Activated CD8-positive, alpha-beta memory T cell treated with anti-CD3 and anti-CD28 coated beads for 24 hours (primary cell): Measurements from ENCODE around the gene RPP38.

Source experiments
- DNase-seq: peaks from one replicate; pipeline ENCODE4 v3.0.0-alpha.2; 2020

Gene RPP38

DNA sequence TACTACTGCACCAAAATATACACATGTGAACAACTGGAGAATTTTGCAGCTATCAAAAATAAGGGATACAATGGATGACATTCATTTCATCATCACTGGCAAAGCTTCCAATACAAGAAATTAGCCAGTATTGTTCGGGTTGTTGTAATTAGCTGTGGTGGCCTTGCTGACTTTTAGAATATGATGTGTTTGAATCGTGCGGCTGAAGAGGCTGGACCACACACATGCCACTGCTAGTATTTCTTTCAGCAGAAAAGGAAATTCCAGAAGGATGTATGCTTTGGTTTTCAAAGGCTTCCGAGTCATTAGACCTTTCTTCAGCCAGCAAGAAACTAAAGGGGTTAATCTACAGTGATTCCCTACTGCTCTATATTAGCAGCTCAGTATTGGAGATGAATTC lies 16.6 kb downstream of the RPP38 start:
- no peak for DNase-seq

DNA sequence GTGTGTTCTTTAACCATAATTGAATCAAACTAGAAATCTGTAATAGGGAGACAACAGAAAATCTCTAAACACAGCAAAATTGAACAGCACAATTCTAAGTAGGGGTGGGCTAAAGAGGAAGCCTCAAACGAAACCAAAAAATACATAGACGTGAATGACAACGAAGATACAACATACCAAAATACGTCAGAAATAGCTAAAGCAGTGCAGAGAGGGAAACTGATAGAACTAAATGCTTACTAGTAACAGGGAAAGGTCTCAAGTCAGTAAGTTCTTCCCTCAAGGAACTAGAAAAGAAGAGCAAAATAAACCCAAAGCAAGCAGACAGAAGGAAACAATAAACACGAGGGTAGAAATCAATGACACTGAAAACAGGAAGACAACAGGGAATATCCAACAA lies 19.1 kb downstream of the RPP38 start:
- no peak for DNase-seq

DNA sequence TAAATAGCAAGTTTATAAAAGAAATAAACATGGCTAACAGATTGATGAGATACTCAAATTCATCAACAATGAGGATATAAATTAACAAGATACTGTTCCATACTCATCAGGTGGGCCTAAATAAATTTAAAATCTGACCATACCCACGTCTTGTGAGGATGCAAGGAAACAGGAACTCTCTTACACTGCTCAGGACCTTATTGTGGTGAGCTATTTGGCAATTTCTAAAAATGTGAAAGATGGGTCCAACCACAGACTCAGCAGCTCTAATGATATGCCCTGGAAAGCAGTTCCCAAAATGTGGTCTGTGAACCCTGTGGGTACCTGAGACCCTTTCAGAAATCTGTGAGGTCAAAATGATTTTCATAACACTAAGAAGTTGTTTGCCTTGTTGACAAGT lies 21.5 kb downstream of the RPP38 start:
- no peak for DNase-seq

DNA sequence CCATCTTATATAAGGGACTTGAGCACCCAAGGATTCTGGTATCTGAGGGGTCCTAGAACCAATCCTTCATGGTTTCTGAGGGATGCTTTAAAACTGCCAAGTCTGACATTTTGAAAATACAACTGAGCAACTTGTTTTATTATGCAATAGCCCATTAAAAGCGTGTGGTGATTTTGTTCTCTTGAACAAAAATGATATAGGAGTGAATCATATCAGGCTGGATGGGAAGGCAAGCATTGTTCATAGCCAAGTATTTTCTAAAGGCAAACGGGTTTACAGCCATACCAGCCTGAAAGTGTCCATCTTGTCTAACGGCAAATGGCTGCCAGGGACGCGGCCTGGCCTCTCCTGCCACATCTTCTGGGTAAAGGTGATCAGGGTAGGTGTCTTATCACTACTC lies 23.4 kb downstream of the RPP38 start:
- DNase-seq, result no peak

DNA sequence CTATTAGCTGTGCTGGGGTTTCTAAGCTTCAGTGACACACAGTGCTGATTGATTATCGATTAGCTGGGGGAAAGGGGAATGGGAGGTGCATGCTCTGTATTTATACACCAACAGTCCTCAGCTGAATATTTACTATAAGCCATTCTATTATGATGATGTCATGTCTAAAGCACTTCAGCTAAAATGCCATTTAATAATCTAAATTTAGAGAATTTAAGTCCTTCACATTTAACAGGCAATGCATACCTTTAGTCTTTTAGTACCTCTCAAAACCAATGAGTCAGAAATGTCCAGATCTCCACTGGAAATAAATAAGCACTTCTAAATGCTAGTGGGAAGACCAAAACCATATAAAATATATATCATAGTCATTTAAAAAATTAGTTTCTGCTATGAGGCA lies 24.6 kb downstream of the RPP38 start:
- DNase-seq, result no peak

DNA sequence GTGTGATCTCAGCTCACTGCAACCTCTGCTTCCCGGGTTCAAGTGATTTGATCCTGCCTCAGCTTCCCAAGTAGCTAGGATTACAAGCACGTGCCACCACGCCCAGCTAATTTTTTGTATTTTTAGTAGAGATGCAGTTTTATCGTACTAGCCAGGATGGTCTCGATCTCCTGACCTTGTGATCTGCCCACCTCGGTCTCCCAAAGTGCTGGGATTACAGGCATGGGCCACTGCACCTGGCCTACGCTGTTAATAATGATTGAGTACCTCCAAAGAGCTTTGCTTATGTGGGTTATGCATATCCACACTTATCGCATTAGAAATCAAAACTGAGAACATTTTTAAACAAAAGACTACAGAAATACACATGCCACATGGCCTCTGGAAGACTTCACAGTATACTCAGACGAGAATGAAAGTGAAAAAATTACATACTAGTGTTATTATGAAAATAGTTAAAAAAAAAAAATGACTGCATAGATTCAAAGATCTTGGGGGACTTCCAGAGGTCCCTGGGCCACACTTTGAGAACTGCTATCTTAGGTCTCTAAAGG lies 25.4 kb downstream of the RPP38 start:
- no peak for DNase-seq

DNA sequence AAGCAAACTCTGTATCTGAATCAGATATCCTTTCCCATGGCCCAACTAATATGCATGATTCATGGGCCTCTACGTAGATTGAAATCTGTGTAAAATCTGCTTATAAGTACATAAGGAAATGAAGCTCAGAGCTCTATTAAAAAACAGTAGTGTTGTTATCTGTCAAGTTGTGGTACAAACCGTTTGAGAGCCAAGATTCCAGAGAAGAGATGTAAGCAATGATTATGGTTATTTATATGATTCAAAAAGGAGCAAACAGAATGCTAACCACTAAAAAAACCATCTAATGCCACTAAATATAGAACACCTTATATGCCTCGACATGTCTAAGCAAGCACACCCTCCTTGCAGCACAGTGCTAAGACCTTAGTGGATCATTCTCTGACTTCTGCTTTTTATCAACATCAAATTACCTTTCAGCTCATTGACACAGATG lies 26.6 kb downstream of the RPP38 start:
- DNase-seq, result no peak

DNA sequence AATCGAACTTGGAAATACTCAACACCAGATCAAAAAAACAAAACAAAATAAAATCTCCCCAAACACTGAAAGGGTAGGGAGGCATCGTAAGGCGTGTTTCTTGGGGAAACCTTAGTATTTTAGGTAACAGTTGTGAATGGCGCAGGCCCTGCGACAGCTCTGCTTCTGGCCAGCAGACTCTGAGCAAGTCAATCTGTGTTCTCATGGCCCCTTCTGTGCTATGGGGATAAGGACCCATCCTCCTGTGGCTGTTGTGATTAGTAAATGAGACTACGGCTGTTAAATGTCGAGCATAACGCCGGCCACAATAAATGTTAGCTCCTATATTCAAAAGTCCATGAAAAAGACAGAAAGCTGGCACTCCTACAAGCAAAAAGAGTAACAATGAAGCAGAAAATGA lies 27.0 kb downstream of the RPP38 start:
- no peak for DNase-seq

DNA sequence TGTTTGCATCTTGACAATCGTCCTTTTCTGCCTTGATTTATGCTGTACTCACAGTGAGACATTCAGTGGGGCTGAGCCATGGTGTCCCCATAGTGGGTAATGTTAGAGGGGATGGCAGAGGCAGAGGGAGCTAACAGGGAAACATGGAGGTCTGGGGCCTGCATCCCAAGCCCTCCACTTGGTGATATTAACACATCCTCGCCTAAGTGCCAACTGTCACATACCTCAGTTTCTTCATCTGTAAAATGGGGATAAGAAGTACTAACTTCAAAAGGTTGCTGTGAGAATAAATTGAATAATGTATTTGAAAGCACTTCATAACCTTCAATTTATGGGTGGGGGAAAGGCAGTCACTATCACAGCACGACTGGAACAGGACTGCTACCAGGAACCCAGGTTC lies 27.8 kb downstream of the RPP38 start:
- no peak for DNase-seq

DNA sequence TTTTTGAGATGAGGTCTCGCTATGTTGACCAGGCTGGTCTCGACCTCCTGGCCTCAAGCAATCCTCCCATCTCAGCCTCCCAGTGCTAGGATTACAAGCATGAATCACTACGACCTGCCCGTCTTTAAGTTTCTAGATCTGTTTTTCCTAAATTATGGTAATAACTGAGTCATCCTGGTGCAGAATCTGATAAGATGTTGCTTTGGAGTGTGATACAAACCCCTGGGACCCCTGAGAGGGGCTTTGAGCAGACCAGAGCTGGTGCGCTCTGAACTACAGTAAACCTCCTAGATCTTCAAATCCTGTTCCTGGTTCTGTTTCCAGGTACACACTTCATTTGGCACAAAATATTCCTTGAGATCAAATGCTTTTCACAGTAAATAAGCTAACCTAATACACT lies 34.2 kb downstream of the RPP38 start:
- DNase-seq, result no peak

DNA sequence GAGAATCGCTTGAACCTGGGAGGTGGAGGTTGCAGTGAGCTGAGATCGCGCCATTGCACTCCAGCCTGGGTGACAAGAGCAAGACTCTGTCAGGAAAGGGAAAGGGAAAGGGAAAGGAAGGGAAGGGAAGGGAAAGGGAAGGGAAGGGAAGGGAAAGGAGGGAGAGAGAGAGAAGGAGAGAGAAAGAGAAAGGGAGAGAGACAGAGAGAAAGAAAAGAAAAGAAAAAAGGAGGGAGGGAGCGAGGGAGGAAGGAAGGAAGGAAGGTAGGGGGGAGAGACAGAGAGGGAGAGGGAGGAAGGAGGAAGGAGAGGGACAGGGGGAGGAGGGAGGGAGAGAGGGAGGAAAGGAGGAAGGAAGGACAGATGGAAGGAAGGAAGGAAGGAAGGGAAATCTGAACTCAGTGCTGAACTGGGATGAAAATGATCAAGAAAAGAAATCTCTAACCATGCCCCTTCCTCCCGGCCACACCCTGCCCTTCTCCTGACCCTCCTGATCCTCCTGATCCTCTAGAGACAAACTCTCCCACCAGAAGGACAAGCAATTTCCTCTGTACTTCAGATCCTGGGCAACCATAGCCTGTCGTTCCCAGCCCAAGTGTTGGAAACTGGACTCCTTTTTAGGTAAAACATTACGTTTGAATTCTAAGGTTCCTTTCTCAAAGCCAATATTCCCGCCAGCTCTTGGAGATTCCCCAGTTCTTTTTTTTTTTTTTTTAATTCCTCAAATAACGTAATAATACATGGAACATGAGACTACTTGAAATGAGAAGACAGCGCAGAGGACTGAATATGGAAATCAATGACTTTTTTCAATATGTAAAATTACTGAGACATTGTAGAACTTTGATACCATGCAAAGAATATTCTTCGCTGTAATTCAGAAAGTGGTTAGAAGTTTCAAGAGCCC lies 39.2 kb downstream of the RPP38 start:
- no peak for DNase-seq

DNA sequence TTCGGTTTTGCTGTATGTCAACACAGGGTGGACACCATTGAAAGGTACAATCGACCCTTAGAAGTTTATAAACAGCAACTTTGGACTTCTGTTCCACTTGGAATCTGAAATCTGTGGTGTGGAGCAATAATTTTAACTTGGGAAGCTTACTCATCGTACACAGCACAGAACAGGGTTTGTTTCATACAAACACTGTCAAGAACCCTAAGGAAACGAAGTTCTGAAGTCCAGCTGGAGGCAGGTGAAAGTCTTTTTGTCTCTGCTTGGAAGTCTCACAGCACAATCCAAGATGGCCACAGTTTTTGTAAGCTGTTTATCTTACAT lies 39.8 kb downstream of the RPP38 start:
- DNase-seq, result no peak

DNA sequence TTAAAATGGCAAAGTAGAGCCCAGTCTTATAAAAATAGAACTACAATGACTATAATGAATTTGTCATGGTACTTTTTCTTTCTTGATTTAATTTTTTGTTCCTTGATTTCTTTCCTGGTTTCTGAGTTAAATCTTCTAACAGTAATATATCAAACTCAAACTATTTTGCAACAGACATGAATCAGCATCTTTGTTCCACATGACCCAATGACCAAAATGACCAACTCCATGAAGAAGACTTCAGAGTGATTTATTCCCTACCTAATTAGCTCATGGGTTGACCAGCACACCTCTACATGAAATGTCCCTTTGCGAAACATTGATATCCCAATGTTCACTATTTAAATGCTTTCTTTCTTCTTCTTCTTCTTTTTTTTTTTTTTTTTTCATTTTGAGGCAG lies 40.5 kb downstream of the RPP38 start:
- no peak for DNase-seq

DNA sequence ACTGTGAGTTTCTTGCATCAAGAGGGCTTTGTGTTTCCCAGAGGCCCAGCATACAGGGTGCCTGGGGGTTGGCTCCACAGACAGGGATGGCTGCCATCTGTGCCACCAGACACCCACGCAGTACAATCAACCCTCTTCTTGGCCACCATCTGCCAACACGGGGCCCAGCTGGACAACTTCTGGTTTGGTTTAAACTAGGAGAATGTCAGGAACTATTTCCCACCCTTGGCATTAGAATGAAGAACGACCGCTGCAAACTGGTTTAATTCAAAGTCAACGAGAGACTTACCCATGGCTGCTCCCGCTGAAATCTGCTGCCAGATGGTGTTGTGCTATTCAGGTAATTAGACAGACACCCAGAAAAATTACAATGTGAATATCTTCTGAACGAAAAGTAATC lies 43.5 kb downstream of the RPP38 start:
- DNase-seq, result no peak

DNA sequence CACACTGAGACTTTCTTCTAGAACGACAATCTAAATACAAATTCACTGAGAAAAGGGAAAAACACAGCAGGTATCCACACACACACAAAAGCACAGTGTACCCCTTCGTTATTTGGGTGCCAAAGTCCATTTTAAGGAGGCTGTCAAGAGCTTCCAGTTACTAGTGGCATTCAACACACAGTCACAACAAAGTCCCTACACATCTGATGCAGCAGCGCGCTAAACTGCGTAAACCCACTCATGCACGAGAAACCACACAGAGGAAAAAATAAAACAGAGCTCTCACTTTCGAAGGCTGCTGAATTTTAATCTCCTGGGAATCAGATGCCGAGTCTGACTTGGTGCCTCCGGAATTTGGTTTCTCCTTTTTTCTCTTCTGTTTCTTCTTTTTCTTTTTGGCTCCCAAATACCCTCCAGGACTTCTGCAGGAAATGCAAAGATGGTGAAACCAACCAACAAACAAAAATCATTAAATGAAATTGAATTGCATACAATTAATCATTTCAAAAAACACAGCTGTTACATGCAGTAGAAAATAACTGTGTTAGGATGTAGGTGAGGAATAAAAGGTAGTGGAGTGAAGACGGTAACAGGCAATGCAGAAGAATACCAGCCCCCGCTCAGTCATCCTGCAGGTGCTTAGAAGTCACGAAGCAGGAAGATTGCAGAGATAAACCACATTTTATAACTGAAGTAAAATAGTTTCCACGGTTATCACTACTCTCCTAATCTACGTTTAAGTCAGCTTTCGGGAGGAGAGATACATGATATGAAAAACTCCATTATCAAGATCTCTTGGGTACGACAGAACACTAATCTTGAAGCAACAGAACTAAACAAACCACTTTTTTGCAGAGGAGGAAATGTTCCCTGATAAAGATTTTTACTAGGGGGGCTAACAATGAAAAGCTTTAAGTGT lies 44.2 kb downstream of the RPP38 start:
- no peak for DNase-seq

DNA sequence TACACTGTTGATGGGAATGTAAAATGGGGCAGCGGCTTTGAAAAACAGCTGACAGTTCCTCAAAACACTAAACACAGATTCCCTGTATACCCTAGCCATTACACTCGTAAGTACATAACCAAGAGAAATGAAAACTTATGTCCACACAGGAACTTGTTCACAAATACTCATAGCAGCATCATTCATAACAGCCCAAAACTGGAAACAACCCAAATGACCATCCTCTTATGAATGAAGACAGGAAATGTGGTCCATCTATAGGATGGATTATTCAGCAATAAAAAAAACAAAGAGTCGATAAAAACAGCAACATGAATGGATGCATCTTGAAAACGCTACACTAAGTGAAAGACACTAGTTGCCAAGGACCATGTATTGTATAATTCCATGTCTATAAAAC lies 47.6 kb downstream of the RPP38 start:
- DNase-seq, result no peak

DNA sequence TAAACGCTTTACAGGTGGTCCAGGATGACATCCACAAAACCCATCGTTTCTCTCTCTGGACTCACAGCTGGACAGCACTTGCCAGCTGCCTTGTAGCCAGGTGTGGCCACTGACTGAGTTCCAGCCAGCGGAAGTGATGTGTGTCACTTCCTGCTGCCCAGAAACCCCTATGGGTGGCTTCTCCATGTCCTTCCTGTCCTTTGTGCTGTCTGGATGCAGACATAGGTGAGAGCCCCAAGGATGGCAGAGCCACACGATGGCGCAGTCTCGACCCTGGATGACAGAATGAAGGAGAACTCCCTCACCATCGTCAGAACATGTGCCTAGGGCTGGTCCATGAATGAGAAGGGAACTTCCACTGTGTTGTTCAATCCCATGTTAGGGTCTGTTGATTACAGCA lies 49.2 kb downstream of the RPP38 start:
- DNase-seq, result no peak

DNA sequence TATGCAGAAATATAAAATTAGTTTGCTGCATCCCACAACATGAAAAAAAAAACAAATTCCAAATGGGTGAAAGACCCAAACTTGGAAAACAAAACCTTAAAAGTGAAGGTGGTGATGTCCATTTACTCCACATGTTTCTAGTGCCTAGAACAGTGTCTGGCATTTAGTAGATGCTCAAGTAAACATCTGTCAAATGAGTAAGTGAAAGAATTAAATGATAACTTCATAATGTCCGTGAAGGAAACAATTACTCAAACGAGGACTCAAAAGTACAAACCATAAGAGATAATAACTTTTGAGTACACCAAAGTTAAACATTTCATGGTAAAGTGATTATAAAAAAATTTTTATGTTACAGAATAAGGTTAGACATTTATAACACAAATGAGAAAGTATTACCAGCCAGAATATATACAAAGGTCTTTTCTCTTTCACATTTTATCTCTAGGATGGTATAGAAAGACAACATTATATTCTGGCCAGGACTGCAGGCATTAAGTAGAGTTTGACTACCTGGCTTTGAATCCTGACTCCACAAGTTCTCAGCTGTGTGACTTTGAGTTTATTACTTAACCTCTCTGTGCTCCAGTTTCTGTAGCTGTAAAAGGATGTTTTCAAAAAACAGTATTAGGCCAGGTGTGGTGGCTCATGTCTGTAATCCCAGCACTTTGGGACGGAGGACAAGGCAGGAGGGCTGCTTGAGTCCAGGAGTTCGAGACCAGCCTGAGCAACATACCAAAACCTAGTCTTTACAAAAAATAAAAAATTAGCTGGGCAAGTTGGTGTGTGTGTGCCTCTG lies 50.6 kb downstream of the RPP38 start:
- no peak for DNase-seq

DNA sequence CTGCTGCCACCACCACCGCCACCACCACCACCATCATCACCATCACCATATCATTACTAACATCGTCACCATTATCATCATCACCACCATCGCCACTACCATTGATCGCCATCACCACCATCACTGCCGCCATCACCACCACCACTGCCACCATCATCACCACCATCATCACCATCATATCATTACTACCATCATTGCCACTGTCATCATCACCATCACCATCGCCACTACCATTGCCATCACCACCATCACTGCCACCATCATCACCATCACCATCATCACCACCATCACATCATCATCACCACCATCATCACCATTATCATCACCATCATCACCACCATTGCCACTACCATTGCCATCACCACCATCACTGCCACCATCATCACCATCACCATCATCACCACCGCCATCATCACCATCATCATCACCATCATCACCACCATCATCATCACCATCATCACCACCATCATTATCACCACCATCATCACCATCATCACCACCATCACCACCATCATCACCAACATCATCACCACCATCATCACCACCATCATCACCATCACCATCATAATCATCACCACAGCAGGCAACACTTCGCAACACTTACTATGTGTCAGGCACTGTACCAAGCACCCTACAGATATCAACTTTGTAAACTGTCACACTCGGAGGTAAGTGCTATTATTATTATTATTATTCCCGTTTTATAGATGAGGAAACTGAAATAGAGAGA lies 52.1 kb downstream of the RPP38 start:
- DNase-seq, result no peak

DNA sequence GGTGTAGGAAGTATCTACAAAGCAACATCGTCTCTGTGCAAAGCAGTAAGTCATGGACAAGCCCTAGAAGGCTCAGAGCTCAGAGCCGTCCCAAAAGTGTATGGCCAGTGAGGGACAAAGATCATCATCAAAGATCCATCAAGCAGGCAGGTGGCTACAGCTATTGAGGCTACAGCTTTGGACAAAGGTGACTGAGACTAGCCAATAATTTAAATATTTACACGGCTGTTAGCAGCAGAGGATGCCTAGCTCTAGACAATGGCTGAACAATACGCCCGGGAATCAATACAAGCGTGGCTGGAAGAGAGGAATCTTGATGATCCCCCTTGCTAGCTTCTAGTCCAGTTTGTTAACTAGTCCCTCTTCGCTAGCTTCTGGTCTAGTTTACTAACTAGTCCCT lies 53.4 kb downstream of the RPP38 start:
- DNase-seq, result no peak

DNA sequence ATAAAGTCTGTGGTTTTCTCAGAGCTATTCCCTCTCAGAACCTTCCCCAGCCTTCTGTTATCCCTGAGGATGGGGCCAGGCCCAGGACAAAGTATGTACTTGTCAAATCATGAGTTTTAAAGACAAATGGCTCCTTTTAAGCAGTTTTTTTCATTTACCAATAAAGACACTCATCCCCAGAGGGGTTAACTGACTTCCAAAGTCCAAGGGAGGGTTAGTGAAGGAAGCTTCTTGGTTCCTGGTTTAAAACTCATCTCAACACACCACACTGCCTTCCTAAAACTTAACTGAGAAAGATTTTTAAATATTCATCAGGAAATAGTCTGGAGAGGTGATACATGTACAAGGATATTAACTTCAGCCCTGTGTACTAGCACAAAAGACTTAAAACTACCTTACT lies 55.4 kb downstream of the RPP38 start:
- DNase-seq, result no peak
